Left lung (tissue), 10 donors: Measurements from ENCODE around the gene SNX5. TPM values are rescaled to one million over a fixed set of nuclear protein-coding genes. Genes with fewer than 3 reads are reported as not detected.

ENCODE experiments used
- ATAC-seq: fragments of 200-7000 bp; cut with Tn5 transposase; one replicate; pipeline ENCODE4 v1.9.1; 2020; ENCODE audit warnings: moderate library complexity
- DNase-seq, 4 donors: peaks; one replicate each; pipeline ENCODE4 v3.0.0-alpha.2; 2013 to 2020
- H3K27ac ChIP-seq, 2 donors: fragments of 200-600 bp; sonication (generic) in 1 of 2; one replicate each; pipeline versions ENCODE4 v1.5.0 to v1.8.0; 2020 to 2021
- H3K27me3 ChIP-seq, 2 donors: fragments of 200-600 bp; sonication (generic) in 1 of 2; one replicate each; pipeline versions ENCODE4 v1.5.0 to v1.8.0; 2020 to 2021
- H3K36me3 ChIP-seq, 2 donors: fragments of 200-600 bp; sonication (generic) in 1 of 2; one replicate each; pipeline versions ENCODE4 v1.5.0 to v1.8.0; 2020 to 2021
- H3K4me1 ChIP-seq, 2 donors: fragments of 200-600 bp; one replicate each; pipeline ENCODE4 v1.8.0; 2021
- H3K4me3 ChIP-seq, 2 donors: fragments of 200-600 bp; sonication (generic) in 1 of 2; one replicate each; pipeline versions ENCODE4 v1.5.0 to v1.8.0; 2020 to 2021; ENCODE audit warnings: mild to moderate bottlenecking in 1 of 2
- H3K9me3 ChIP-seq, 2 donors: fragments of 200-600 bp; sonication (generic) in 1 of 2; one replicate each; pipeline versions ENCODE4 v1.5.0 to v1.8.0; 2020 to 2021
- CTCF ChIP-seq, 2 donors: fragments of 200-600 bp; sonication (generic) in 1 of 2; IDR thresholded peaks; one replicate each; pipeline versions ENCODE4 v1.5.0 to v1.8.0; 2021; ENCODE audit warnings: antibody characterized with exemption in 2 of 2
- intact Hi-C, 2 donors: fragments of 100-400 bp; cut with DNase I; formaldehyde crosslinking; loops; one replicate each; pipeline versions ENCODE4 v1.11.2 to v1.14.2; 2022
- polyA plus RNA-seq, 6 donors: library from polyadenylated mRNA; unstranded; fragments of 120-200 nt; gene quantifications; one replicate each; pipeline ENCODE4 v1.2.1, GENCODE V29; 2013; ENCODE audit not compliant: insufficient read length in 6 of 6
- total RNA-seq, 2 donors: library from RNA; stranded (reverse); fragmentation: NEBNext Ultra II Directional; extraction: Animal tissue kit (Norgen Biotek cat#: 25700); gene quantifications; one replicate each; pipeline ENCODE4 v1.2.1, GENCODE V29; 2021
- donor health status: DM: no; HTN: yes; CAD: no.
- donor health status: DM: no; HTN: no; CAD: no.

SNX5 gene
- total and polyA plus RNA-seq, 8 donors = 82.0 to 312 (median 247) TPM

- intact Hi-C loops = no loop called here
These were observed 9.4 kb downstream of the SNX5 start for GRCh38 chr20:17959257-17959627.

DNA sequence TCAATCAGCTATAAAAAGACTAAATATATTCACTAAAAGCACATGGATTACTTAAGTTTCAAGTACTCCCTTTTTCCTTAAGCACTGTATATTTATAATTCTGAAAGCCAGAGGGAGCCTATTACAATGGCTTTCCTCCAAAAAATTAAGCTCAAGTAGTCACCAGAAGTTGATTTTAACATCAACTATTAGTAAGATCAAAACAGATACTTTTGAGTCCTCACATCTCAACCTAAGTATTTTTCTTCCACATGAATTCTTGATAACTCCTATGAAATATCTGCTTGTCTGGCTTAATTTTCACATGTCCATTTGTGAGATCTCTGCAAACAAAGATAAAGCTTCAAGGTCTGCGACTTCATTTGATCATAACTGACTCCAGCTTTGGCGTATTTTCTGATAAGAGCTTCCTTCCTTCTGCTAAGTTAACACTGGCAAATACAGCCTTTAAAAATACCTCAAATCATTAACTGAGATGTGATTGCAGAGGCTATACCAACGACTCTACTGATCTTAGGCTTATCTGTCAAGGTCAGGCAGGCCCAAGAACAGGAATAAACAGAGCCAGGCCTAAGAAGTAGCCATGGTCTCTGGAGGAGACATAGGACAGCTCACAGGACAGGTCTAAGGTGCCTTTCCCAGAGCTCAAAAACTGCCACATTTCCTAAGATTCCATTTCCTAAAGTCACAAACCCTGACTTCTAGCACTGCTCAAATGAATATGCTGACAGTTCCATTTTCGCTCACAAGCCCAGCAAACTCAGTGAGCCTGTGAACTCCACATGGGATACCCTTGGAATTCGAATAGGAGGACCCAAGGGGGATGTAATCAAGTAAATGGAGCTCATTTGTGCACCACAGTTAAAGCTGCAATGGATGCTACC lies 10.0 kb downstream of the SNX5 start:
- peak in 1 of 4 donors; percentile 58 for DNase-seq
- no peak for TF ChIP-seq CTCF (IDR thresholded peaks at IDR 0.05)
- peaks cover 45 to 80% of the 10 kb centered on the region in 2 donors for H3K4me1 ChIP-seq

More at GRCh38 chr20:17959257-17959627, 9.4 kb downstream of the SNX5 start:
- DNase-seq = no peak
- no peaks in the 10 kb centered on the region for H3K9me3 ChIP-seq
- no peaks in the 10 kb centered on the region for H3K27me3 ChIP-seq
- H3K4me3 ChIP-seq = no peak overlapping the region
- H3K27ac ChIP-seq = peak overlapping the region; percentile 31 to 73
- H3K4me1 ChIP-seq = peaks cover 52 to 87% of the 10 kb centered on the region in 2 donors
- ATAC-seq = no peak
- peaks cover 0 to 22% of the 10 kb centered on the region in 2 donors for H3K36me3 ChIP-seq
- no peak for TF ChIP-seq CTCF (IDR thresholded peaks at IDR 0.05)

GRCh38 chr20:17957505-17958363 lies 10.9 kb downstream of the SNX5 start:
- no peak for DNase-seq
- no peak for TF ChIP-seq CTCF (IDR thresholded peaks at IDR 0.05)
- no peak overlapping the region for H3K4me3 ChIP-seq
- intact Hi-C loops = no loop called here
- H3K36me3 ChIP-seq = peaks cover 0 to 37% of the 10 kb centered on the region in 2 donors
- H3K4me1 ChIP-seq = peaks cover 38 to 72% of the 10 kb centered on the region in 2 donors
- ATAC-seq = peak; percentile 20
- no peaks in the 10 kb centered on the region for H3K9me3 ChIP-seq
- H3K27me3 ChIP-seq = no peaks in the 10 kb centered on the region
- peak overlapping the region; percentile 31 to 73 for H3K27ac ChIP-seq

More for the DNA sequence above, 10.0 kb downstream of the SNX5 start:
- no peak overlapping the region for H3K4me3 ChIP-seq
- peak; percentile 20 for ATAC-seq
- H3K27ac ChIP-seq = peak overlapping the region; percentile 31 to 73
- H3K36me3 ChIP-seq = peaks cover 0 to 28% of the 10 kb centered on the region in 2 donors
- intact Hi-C loops = no loop called here
- no peaks in the 10 kb centered on the region for H3K27me3 ChIP-seq
- H3K9me3 ChIP-seq = no peaks in the 10 kb centered on the region

DNA sequence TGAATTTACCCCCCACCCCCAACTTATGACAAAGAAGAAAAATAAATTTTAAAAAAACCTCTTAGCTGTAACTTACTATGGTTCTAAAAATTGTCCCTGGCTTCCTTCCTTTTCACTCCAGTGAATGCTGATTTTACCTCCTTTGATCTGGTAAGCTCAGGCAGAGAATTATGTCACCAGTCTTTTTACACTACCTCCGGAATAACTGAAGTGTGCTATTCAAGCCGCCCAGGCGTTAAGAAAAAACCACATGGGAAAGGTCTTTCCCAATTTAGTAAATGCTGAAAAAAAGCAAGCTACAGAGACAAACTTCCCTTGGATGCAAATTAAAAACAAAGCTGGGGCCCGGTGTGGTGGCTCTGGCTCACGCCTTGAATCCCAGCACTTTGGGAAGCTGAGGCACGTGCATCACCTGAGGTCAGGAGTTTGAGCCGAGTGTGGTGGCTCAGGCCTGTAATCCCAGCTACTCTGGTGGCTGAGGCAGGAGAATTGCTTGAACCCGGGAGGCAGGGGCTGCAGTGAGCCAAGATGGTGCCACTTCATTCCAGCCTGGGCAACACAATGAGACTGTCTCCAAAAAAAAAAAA lies 12.4 kb downstream of the SNX5 start:
- H3K36me3 ChIP-seq = peaks cover 0 to 53% of the 10 kb centered on the region in 2 donors
- peak overlapping the region in 1 of 2 donors; percentile 57 for H3K27ac ChIP-seq
- H3K4me3 ChIP-seq = no peak overlapping the region
- no peak for TF ChIP-seq CTCF (IDR thresholded peaks at IDR 0.05)
- no peaks in the 10 kb centered on the region for H3K9me3 ChIP-seq
- no peak for ATAC-seq
- no peaks in the 10 kb centered on the region for H3K27me3 ChIP-seq
- H3K4me1 ChIP-seq = peaks cover 31 to 56% of the 10 kb centered on the region in 2 donors
- intact Hi-C loops = no loop called here
- no peak for DNase-seq
